GM23338 (cell line): ENCODE results near the gene KCNN3. TPM values are rescaled to one million over a fixed set of nuclear protein-coding genes. Genes with fewer than 3 reads are reported as not detected.

Experiments used
- ATAC-seq: fragments of 200-7000 bp; cut with Tn5 transposase; 3 replicates; pipeline ENCODE4 v1.9.1; 2020
- DNase-seq: peaks from one replicate; pipeline ENCODE4 v3.0.0-alpha.2; 2015; ENCODE audit warnings: low spot score
- H2AFZ ChIP-seq: fragments of 200-600 bp; sonication (generic); 2 replicates; pipeline ENCODE4 v1.8.0; 2016; ENCODE audit warnings: antibody characterized with exemption, mild to moderate bottlenecking, moderate library complexity
- H3F3A ChIP-seq: fragments of 200-600 bp; sonication (generic); replicated peaks from 2 replicates; pipeline ENCODE4 v1.8.0; 2017; ENCODE audit warnings: antibody characterized with exemption, mixed run types, low read depth
- H3K27ac ChIP-seq: fragments of 200-600 bp; sonication (generic); 2 replicates; pipeline ENCODE4 v1.6.1; 2016; ENCODE audit warnings: low read depth
- H3K27me3 ChIP-seq: fragments of 200-600 bp; sonication (generic); 2 replicates; pipeline ENCODE4 v1.8.0; 2016; ENCODE audit warnings: mild to moderate bottlenecking, mixed run types, moderate library complexity; ENCODE audit not compliant: insufficient read depth
- H3K36me3 ChIP-seq: fragments of 200-600 bp; sonication (generic); 2 replicates; pipeline ENCODE4 v1.8.0; 2016; ENCODE audit warnings: mild to moderate bottlenecking; ENCODE audit not compliant: insufficient read depth
- H3K4me1 ChIP-seq: fragments of 200-600 bp; sonication (generic); 2 replicates; pipeline ENCODE4 v1.8.0; 2016; ENCODE audit warnings: mild to moderate bottlenecking, moderate library complexity; ENCODE audit not compliant: insufficient read depth
- H3K4me2 ChIP-seq: fragments of 200-600 bp; sonication (generic); 2 replicates; pipeline ENCODE4 v1.7.1; 2017; ENCODE audit warnings: mixed run types
- H3K4me3 ChIP-seq: fragments of 200-600 bp; sonication (generic); 2 replicates; pipeline ENCODE4 v1.6.1; 2016; ENCODE audit warnings: mixed run types
- H3K79me2 ChIP-seq: fragments of 200-600 bp; sonication (generic); replicated peaks from 2 replicates; pipeline ENCODE4 v1.8.0; 2017; ENCODE audit warnings: mild to moderate bottlenecking; ENCODE audit not compliant: insufficient read depth
- H3K9me2 ChIP-seq: fragments of 200-600 bp; sonication (generic); 2 replicates; pipeline ENCODE4 v1.8.0; 2017; ENCODE audit not compliant: insufficient read depth
- H4K20me1 ChIP-seq: fragments of 200-600 bp; sonication (generic); replicated peaks from 2 replicates; pipeline ENCODE4 v1.8.0; 2017; ENCODE audit warnings: mild to moderate bottlenecking; ENCODE audit not compliant: insufficient read depth
- H3K27ac Mint-ChIP-seq: 2 replicates; pipeline ENCODE4 v1.8.0; 2020; ENCODE audit warnings: inconsistent platforms, mild to moderate bottlenecking, moderate library complexity, mixed read lengths
- H3K27me3 Mint-ChIP-seq: 3 replicates; pipeline ENCODE4 v1.8.0; 2022; ENCODE audit warnings: low read depth, mild to moderate bottlenecking, moderate library complexity, mixed read lengths, inconsistent platforms; ENCODE audit not compliant: insufficient read depth, poor library complexity
- H3K36me3 Mint-ChIP-seq: 3 replicates; pipeline ENCODE4 v1.8.0; 2021; ENCODE audit warnings: low read depth, mild to moderate bottlenecking, inconsistent platforms, moderate library complexity, mixed read lengths
- H3K4me1 Mint-ChIP-seq: 3 replicates; pipeline ENCODE4 v1.8.0; 2020; ENCODE audit warnings: mild to moderate bottlenecking, inconsistent platforms, mixed read lengths
- H3K4me3 Mint-ChIP-seq: 3 replicates; pipeline ENCODE4 v1.8.0; 2021; ENCODE audit warnings: moderate library complexity, mild to moderate bottlenecking, inconsistent platforms, mixed read lengths
- H3K9me3 Mint-ChIP-seq: 3 replicates; pipeline ENCODE4 v1.8.0; 2020; ENCODE audit warnings: moderate library complexity, mild to moderate bottlenecking, inconsistent platforms, mixed read lengths
- CREB1 ChIP-seq: fragments of 250-450 bp; sonication (Bioruptor Pico); IDR thresholded peaks from 2 replicates; pipeline ENCODE4 v1.5.0; 2020; ENCODE audit warnings: low read depth, mild to moderate bottlenecking, moderate library complexity
- ETS1 ChIP-seq: IDR thresholded peaks from 2 replicates; pipeline ENCODE4 v1.6.1; 2016; ENCODE audit warnings: antibody characterized with exemption
- EZH2phosphoT487 ChIP-seq: fragments of 200-600 bp; sonication (generic); IDR thresholded peaks from one replicate; pipeline ENCODE4 v1.8.1; 2018; ENCODE audit warnings: antibody characterized with exemption; ENCODE audit not compliant: unreplicated experiment
- JUNB ChIP-seq: IDR thresholded peaks from one replicate; pipeline ENCODE4 v1.6.1; 2016; ENCODE audit warnings: antibody characterized with exemption; ENCODE audit not compliant: unreplicated experiment
- POLR2AphosphoS5 ChIP-seq: IDR thresholded peaks from 2 replicates; pipeline ENCODE4 v1.6.1; 2016; ENCODE audit warnings: antibody characterized with exemption, low read depth
- ZNF114 ChIP-seq: fragments of 250-450 bp; sonication (Bioruptor Pico); IDR thresholded peaks from 2 replicates; pipeline ENCODE4 v1.5.0; 2020; ENCODE audit warnings: mild to moderate bottlenecking, moderate library complexity
- ZNF462 ChIP-seq: fragments of 250-450 bp; sonication (Bioruptor Pico); IDR thresholded peaks from 2 replicates; pipeline ENCODE4 v1.5.0; 2020; ENCODE audit warnings: mild to moderate bottlenecking, moderate library complexity
- polyA plus RNA-seq: library from polyadenylated mRNA; unstranded; fragments of >200 nt; fragmentation: Nextera tagmentation; extraction: Ambion mirVana; gene quantifications from 2 replicates; pipeline ENCODE4 v1.2.1, GENCODE V29; 2016
- total RNA-seq: library from RNA; depleted of rRNA; stranded (reverse); fragments of >200 nt; shearing (Covaris generic); gene quantifications from 2 replicates; pipeline ENCODE4 v1.2.3, GENCODE V29; 2014

Gene KCNN3
- total and polyA plus RNA-seq, 2 experiments from 2014 or later = 1.9 to 3.0 TPM

GRCh38 chr1:154783976-154784375 is 86.1 kb downstream of the KCNN3 start (continued):
- no peak for TF ChIP-seq ZNF462 (CRISPR knock-in tag)
- no peak for TF ChIP-seq ZNF114 (CRISPR knock-in tag)
- TF ChIP-seq CREB1 = no peak
- TF ChIP-seq EZH2phosphoT487 = no peak
- no peak for TF ChIP-seq POLR2AphosphoS5
- TF ChIP-seq JUNB = no peak
- TF ChIP-seq ETS1 = no peak

GRCh38 chr1:154780541-154780940 is 89.5 kb downstream of the KCNN3 start:
- no peak for ATAC-seq
- Histone ChIP-seq H3F3A (no peaks in the 10 kb centered on the region), H3K36me3 (no peaks in the 10 kb centered on the region), H3K27me3 (no peaks in the 10 kb centered on the region), H2AFZ (no peak overlapping the region), H3K4me1 (no peaks in the 10 kb centered on the region; the same call in 1 of the 2 replicates), H3K79me2 (no peaks in the 10 kb centered on the region), H3K4me3 (no peak overlapping the region), H4K20me1 (no peaks in the 10 kb centered on the region), H3K9me2 (no peaks in the 10 kb centered on the region; the same call in 1 of the 2 replicates), H3K27ac (no peak overlapping the region), H3K4me2 (no peak overlapping the region)
- Mint-ChIP-seq H3K27me3 (peaks cover 7% of the 10 kb centered on the region), H3K27ac (no peak overlapping the region), H3K36me3 (peaks cover 4% of the 10 kb centered on the region; the same call in 2 of the 3 replicates), H3K4me1 (peaks cover 10% of the 10 kb centered on the region; the same call in 2 of the 3 replicates), H3K9me3 (peaks cover 4% of the 10 kb centered on the region; the same call in 2 of the 3 replicates), H3K4me3 (no peak overlapping the region)
- DNase-seq = no peak
- TF ChIP-seq ZNF462 (CRISPR knock-in tag) (no peak), EZH2phosphoT487 (no peak)
